Measurements from ENCODE around the gene ZFYVE28. TPM values are rescaled to one million over a fixed set of nuclear protein-coding genes. Genes with fewer than 3 reads are reported as not detected.
A peak's percentile ranks its signal among the peaks of the same experiment; 100 is the strongest.

ZFYVE28 gene
- total RNA-seq, 2 experiments from 2014 or later: 26.2 to 28.0 TPM

- CTCF ChIA-PET: no interaction called here
- H3K9me3 ChIP-seq (ENCODE audit: control insufficient read depth in 1 of 2, insufficient read depth in 1 of 2, low read length in 2 of 2): peaks cover 8 to 17% of the 10 kb centered on the region in 2 experiments
- H3K4me3 Mint-ChIP-seq: no peak overlapping the region
- POLR2A ChIA-PET: interaction anchor here (1.1 kb wide), 1 partner anchor 105 kb away, joined by 4 read pairs; the partner anchor contains the start of gene MXD4
- no peaks in the 10 kb centered on the region for H3K27me3 Mint-ChIP-seq
- TF ChIP-seq CTCF (IDR thresholded peaks at IDR 0.05): no peak
- no peak overlapping the region for H3K4me3 ChIP-seq (ENCODE audit: low read length)
- H3K4me1 Mint-ChIP-seq (ENCODE audit: low read depth): peaks cover 10% of the 10 kb centered on the region
- no peaks in the 10 kb centered on the region for H3K27me3 ChIP-seq (ENCODE audit: control insufficient read depth in 1 of 2, insufficient read depth in 2 of 2, low read length in 2 of 2)
- H3K27ac Mint-ChIP-seq: no peak overlapping the region
- intact Hi-C loops (cut with DNase I, micrococcal nuclease): loop anchor here in 1 of 2 experiments (2.0 kb wide), 1 partner anchor 47 kb away; no protein-coding TSS in a partner anchor
- no peak for ATAC-seq (ENCODE audit: poor library complexity)
- H3K9me3 Mint-ChIP-seq: no peaks in the 10 kb centered on the region
- H3K36me3 ChIP-seq (ENCODE audit: insufficient read depth, low read length): no peaks in the 10 kb centered on the region
- DNase-seq: no peak
- H3K27ac ChIP-seq (ENCODE audit: low read depth in 1 of 2, low read length in 2 of 2): no peak overlapping the region
- H3K4me1 ChIP-seq (ENCODE audit: insufficient read depth, low read length): peaks cover 30% of the 10 kb centered on the region
- H3K36me3 Mint-ChIP-seq (ENCODE audit: low read depth): no peaks in the 10 kb centered on the region
These were observed 50.8 kb downstream of the ZFYVE28 start for GRCh38 chr4:2367626-2368025.

DNA sequence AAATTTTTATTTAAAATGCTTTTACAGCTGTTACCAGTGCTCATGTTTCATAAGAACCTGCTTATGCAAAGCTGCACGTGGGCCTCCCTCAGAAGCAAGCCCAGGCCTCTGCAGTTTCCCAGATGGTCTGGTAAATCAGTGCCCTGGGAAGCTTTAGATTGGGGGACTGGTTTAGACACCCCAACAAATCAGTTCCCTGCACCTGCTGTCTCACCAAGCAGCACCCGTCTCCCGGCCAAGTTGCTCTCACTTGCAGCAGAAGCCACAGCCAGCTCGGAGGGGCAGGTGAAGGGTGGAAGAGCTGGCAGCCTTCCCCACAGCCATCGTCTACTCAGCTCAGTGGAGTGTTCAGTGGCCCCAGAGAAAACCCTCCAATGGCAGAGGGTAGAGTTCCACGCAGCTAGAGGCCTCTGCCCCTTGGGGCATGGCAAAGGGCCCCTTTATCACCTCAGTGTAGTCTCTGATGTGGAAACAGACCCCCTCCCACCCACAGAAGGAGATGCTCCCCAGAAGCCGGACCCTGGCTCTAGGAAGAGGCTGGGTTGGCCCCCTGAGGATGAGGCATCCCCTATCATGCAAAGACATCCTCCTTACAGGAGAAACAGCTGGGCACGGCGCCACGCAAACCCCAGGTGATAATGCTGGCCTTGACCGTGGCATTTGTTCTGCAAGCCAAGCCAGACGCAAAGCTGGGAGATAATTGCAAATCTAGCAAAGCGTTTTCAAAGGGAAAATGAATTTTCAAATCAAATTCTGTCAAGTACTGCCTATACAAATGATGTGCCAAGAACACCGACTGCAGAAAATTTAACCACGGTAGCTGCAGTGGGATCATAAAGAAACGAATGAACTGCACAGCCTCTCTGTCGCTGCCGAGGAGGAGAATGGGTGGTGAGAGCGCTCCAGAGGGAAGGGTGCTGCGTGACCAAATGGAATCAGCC is 51.9 kb downstream of the ZFYVE28 start:
- Mint-ChIP-seq H3K27ac (peak overlapping the region; percentile 4), H3K4me1 (ENCODE audit: low read depth) (peaks cover 17% of the 10 kb centered on the region), H3K9me3 (no peaks in the 10 kb centered on the region), H3K4me3 (peak overlapping the region; percentile 0), H3K27me3 (no peaks in the 10 kb centered on the region), H3K36me3 (ENCODE audit: low read depth) (no peaks in the 10 kb centered on the region)
- ChIA-PET CTCF (interaction anchor here (1.8 kb wide), 1 partner anchor 52 kb away, joined by 5 read pairs; the partner anchor contains the start of genes CFAP99 and ZFYVE28), POLR2A (interaction anchor here (1.1 to 1.5 kb wide), 2 partner anchors 46 to 104 kb away, joined by 4 to 5 read pairs; partner anchors contain the start of gene MXD4)
- Histone ChIP-seq H3K4me1 (ENCODE audit: insufficient read depth, low read length) (peaks cover 35% of the 10 kb centered on the region), H3K27me3 (ENCODE audit: control insufficient read depth in 1 of 2, insufficient read depth in 2 of 2, low read length in 2 of 2) (no peaks in the 10 kb centered on the region), H3K27ac (ENCODE audit: low read depth in 1 of 2, low read length in 2 of 2) (no peak overlapping the region), H3K36me3 (ENCODE audit: insufficient read depth, low read length) (no peaks in the 10 kb centered on the region), H3K9me3 (ENCODE audit: control insufficient read depth in 1 of 2, insufficient read depth in 1 of 2, low read length in 2 of 2) (peaks cover 8 to 17% of the 10 kb centered on the region in 2 experiments), H3K4me3 (ENCODE audit: low read length) (no peak overlapping the region)
- DNase-seq (no peak), ATAC-seq (ENCODE audit: poor library complexity) (no peak)
- intact Hi-C loops (cut with DNase I, micrococcal nuclease): loop anchor here in 1 of 2 experiments (2.0 kb wide), 1 partner anchor 48 kb away; no protein-coding TSS in a partner anchor
- TF ChIP-seq CTCF (IDR thresholded peaks at IDR 0.05): no peak

GRCh38 chr4:2365913-2366210 is 52.6 kb downstream of the ZFYVE28 start:
- ATAC-seq (ENCODE audit: poor library complexity) (no peak), DNase-seq (no peak)
- Histone ChIP-seq H3K9me3 (ENCODE audit: control insufficient read depth in 1 of 2, insufficient read depth in 1 of 2, low read length in 2 of 2) (peaks cover 8 to 17% of the 10 kb centered on the region in 2 experiments), H3K27ac (ENCODE audit: low read depth in 1 of 2, low read length in 2 of 2) (no peak overlapping the region), H3K27me3 (ENCODE audit: control insufficient read depth in 1 of 2, insufficient read depth in 2 of 2, low read length in 2 of 2) (no peaks in the 10 kb centered on the region), H3K4me1 (ENCODE audit: insufficient read depth, low read length) (peaks cover 35% of the 10 kb centered on the region), H3K36me3 (ENCODE audit: insufficient read depth, low read length) (no peaks in the 10 kb centered on the region), H3K4me3 (ENCODE audit: low read length) (no peak overlapping the region)
- no peaks in the 10 kb centered on the region for H3K9me3 Mint-ChIP-seq
- no peaks in the 10 kb centered on the region for H3K36me3 Mint-ChIP-seq (ENCODE audit: low read depth)
- POLR2A ChIA-PET: interaction anchor here (1.5 kb wide), 1 partner anchor 47 kb away, joined by 5 read pairs; no protein-coding TSS in a partner anchor
- TF ChIP-seq CTCF (IDR thresholded peaks at IDR 0.05): no peak
- CTCF ChIA-PET: interaction anchor here (1.8 kb wide), 1 partner anchor 53 kb away, joined by 5 read pairs; the partner anchor contains the start of genes CFAP99 and ZFYVE28
- no peaks in the 10 kb centered on the region for H3K27me3 Mint-ChIP-seq
- peaks cover 21% of the 10 kb centered on the region for H3K4me1 Mint-ChIP-seq (ENCODE audit: low read depth)
- H3K27ac Mint-ChIP-seq: peak overlapping the region; percentile 4
- intact Hi-C loops (cut with DNase I, micrococcal nuclease): loop anchor here (2.0 kb wide), 2 partner anchors 47 to 49 kb away; no protein-coding TSS in a partner anchor
- no peak overlapping the region for H3K4me3 Mint-ChIP-seq

Measured in CD4-positive, alpha-beta T cell (primary cell).